Loucy (cell line): ENCODE results near the gene HEMGN.

Source experiments
- H2AFZ ChIP-seq: fragments of 200-600 bp; sonication (generic); 2 replicates; pipeline ENCODE4 v1.6.0; 2016; ENCODE audit warnings: antibody characterized with exemption, mild to moderate bottlenecking, low read length, moderate library complexity
- H3F3A ChIP-seq: fragments of 200-600 bp; 2 replicates; pipeline ENCODE4 v1.6.0; 2016; ENCODE audit warnings: antibody characterized with exemption, low read depth, mild to moderate bottlenecking
- H3K27me3 ChIP-seq: fragments of 200-600 bp; sonication (generic); 2 replicates; pipeline ENCODE4 v1.6.1; 2014; ENCODE audit warnings: low read length, mild to moderate bottlenecking; ENCODE audit not compliant: insufficient read depth, poor library complexity, severe bottlenecking
- H3K36me3 ChIP-seq: fragments of 200-600 bp; sonication (generic); 2 replicates; pipeline ENCODE4 v1.6.1; 2016; ENCODE audit warnings: low read length; ENCODE audit not compliant: insufficient read depth
- H3K4me1 ChIP-seq: fragments of 200-600 bp; sonication (generic); 2 replicates; pipeline ENCODE4 v1.5.1; 2014; ENCODE audit warnings: low read length, mild to moderate bottlenecking; ENCODE audit not compliant: insufficient read depth, poor library complexity, severe bottlenecking
- H3K4me2 ChIP-seq: fragments of 200-600 bp; sonication (generic); 2 replicates; pipeline ENCODE4 v1.6.0; 2014; ENCODE audit warnings: antibody characterized with exemption, low read length, low read depth, mild to moderate bottlenecking; ENCODE audit not compliant: poor library complexity, severe bottlenecking
- H3K4me3 ChIP-seq: fragments of 200-600 bp; sonication (generic); 2 replicates; pipeline ENCODE4 v1.5.1; 2014; ENCODE audit warnings: low read length, mild to moderate bottlenecking, mixed read lengths; ENCODE audit not compliant: poor library complexity, severe bottlenecking
- H3K79me2 ChIP-seq: fragments of 200-600 bp; sonication (generic); 2 replicates; pipeline ENCODE4 v1.6.1; 2014; ENCODE audit warnings: low read length; ENCODE audit not compliant: insufficient read depth
- H3K9ac ChIP-seq: fragments of 200-600 bp; sonication (generic); 2 replicates; pipeline ENCODE4 v1.6.0; 2014; ENCODE audit warnings: mild to moderate bottlenecking, low read depth, low read length, moderate library complexity; ENCODE audit not compliant: poor library complexity, severe bottlenecking
- H3K9me2 ChIP-seq: fragments of 200-600 bp; sonication (generic); replicated peaks from 2 replicates; pipeline ENCODE4 v1.6.1; 2016; ENCODE audit warnings: low read depth, low read length, mixed read lengths
- H3K9me3 ChIP-seq: fragments of 200-600 bp; sonication (generic); 2 replicates; pipeline ENCODE4 v1.6.1; 2014; ENCODE audit warnings: mild to moderate bottlenecking, antibody characterized with exemption, low read length, low read depth; ENCODE audit not compliant: insufficient read depth
- H4K20me1 ChIP-seq: fragments of 200-600 bp; sonication (generic); 2 replicates; pipeline ENCODE4 v1.6.0; 2014; ENCODE audit warnings: antibody characterized with exemption, low read length, mild to moderate bottlenecking; ENCODE audit not compliant: insufficient read depth, poor library complexity, severe bottlenecking
- EZH2phosphoT487 ChIP-seq: fragments of 200-600 bp; IDR thresholded peaks from 2 replicates; pipeline ENCODE4 v1.6.1; 2018; ENCODE audit warnings: antibody characterized with exemption, mild to moderate bottlenecking, moderate library complexity, borderline replicate concordance
- TF ChIP-seq, protein P1 (sequence below): fragments of 200-600 bp; sonication (generic); conservative IDR thresholded peaks from 2 replicates; pipeline ENCODE4 v1.5.1; 2014; ENCODE audit warnings: mild to moderate bottlenecking, antibody characterized with exemption, low read length

Gene HEMGN

DNA sequence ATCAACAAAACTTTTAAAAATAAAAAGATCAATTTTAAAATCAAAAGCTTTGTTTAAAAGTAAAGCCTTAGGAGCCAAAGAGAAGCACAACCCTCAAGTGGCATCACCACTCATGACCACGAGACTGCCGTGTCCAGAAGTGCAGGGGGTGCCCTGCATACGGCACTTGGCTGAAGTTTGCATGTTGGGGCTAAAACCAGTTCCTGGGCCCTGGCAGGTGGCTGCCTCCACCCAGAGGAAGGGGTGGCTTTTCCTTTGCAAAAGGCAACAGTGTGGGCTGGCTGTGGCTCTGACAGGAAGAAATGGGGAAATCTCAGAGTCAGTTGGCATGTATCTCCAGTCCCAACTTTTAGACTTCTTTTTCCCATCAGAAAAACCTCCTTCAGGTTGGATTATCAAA, 30.9 kb downstream of the HEMGN start:
- peaks cover 31% of the 10 kb centered on the region for H3K4me1 ChIP-seq
- H3F3A ChIP-seq: no peaks in the 10 kb centered on the region
- no peak overlapping the region for H2AFZ ChIP-seq
- H3K9me3 ChIP-seq: no peaks in the 10 kb centered on the region
- no peaks in the 10 kb centered on the region for H3K9me2 ChIP-seq
- H3K27me3 ChIP-seq: no peaks in the 10 kb centered on the region
- peaks cover 6% of the 10 kb centered on the region; the same call in 1 of the 2 replicates for H3K36me3 ChIP-seq
- no peak for TF ChIP-seq EZH2phosphoT487
- TF ChIP-seq, protein P1, sequence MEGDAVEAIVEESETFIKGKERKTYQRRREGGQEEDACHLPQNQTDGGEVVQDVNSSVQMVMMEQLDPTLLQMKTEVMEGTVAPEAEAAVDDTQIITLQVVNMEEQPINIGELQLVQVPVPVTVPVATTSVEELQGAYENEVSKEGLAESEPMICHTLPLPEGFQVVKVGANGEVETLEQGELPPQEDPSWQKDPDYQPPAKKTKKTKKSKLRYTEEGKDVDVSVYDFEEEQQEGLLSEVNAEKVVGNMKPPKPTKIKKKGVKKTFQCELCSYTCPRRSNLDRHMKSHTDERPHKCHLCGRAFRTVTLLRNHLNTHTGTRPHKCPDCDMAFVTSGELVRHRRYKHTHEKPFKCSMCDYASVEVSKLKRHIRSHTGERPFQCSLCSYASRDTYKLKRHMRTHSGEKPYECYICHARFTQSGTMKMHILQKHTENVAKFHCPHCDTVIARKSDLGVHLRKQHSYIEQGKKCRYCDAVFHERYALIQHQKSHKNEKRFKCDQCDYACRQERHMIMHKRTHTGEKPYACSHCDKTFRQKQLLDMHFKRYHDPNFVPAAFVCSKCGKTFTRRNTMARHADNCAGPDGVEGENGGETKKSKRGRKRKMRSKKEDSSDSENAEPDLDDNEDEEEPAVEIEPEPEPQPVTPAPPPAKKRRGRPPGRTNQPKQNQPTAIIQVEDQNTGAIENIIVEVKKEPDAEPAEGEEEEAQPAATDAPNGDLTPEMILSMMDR: no peak
- peak overlapping the region; percentile 39 for H3K4me2 ChIP-seq
- no peak overlapping the region for H3K4me3 ChIP-seq
- peak overlapping the region; percentile 28 for H3K9ac ChIP-seq
- peaks cover 4% of the 10 kb centered on the region; the same call in 1 of the 2 replicates for H3K79me2 ChIP-seq
- no peaks in the 10 kb centered on the region for H4K20me1 ChIP-seq

DNA sequence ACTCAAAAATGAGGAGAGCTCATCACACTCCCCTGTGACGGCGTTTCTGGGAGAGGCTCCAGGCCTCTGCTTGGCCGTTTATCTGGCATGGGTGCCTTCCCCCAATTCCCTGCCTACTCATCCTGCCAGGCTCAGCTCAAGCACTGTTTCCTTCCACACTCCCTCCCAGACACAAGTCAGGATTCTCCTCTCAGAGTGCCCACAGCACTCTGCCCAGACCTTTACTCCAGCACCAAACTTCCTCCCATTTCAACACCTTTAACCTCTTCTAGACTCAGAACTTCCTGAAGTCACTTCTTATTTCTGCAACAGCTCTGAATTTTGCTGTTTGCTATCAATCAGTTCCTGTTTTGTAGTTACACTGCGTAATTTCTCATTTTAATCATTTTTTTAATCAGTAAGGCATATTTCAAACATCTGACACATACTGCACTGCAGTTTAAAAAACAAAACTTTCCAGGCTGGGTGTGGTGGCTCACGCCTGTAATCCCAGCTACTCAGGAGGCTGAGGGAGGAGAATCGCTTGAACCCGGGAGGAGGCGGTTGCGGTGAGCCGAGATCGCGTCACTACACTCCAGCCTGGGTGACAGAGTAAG, 31.6 kb downstream of the HEMGN start:
- Histone ChIP-seq H4K20me1 (no peaks in the 10 kb centered on the region), H2AFZ (no peak overlapping the region), H3F3A (no peaks in the 10 kb centered on the region), H3K9me2 (no peaks in the 10 kb centered on the region), H3K36me3 (peaks cover 6% of the 10 kb centered on the region; the same call in 1 of the 2 replicates), H3K9ac (peak overlapping the region; percentile 16), H3K4me1 (peaks cover 31% of the 10 kb centered on the region), H3K9me3 (no peaks in the 10 kb centered on the region), H3K4me3 (no peak overlapping the region), H3K4me2 (peak overlapping the region; percentile 39), H3K27me3 (no peaks in the 10 kb centered on the region), H3K79me2 (peaks cover 4% of the 10 kb centered on the region; the same call in 1 of the 2 replicates)
- TF ChIP-seq, protein P1: no peak
- no peak for TF ChIP-seq EZH2phosphoT487

DNA sequence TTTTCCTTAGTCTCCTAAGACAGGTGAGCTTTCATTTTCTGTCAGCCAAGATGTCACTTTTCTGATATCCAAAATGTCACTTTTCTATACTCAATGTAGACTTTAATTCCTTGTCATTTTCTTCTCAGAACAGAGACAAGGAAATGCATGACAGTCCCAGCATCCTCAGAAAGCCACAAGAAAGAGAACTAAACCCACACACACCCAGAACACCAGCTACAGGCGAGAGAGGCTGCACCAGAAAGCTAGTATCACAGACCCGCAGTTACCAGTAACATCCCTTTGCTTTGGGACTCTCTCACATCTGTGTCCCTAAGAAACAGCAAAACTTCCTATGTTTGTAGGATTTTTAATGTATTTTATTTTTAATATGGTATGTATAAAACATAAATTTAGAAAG, 32.7 kb downstream of the HEMGN start:
- Histone ChIP-seq H3K36me3 (peaks cover 4% of the 10 kb centered on the region; the same call in 1 of the 2 replicates), H3K9ac (no peak overlapping the region), H4K20me1 (no peaks in the 10 kb centered on the region), H3K4me2 (peak overlapping the region; percentile 41), H2AFZ (no peak overlapping the region), H3K4me1 (peaks cover 31% of the 10 kb centered on the region), H3K9me3 (no peaks in the 10 kb centered on the region), H3K9me2 (no peaks in the 10 kb centered on the region), H3K79me2 (peaks cover 4% of the 10 kb centered on the region; the same call in 1 of the 2 replicates), H3F3A (no peaks in the 10 kb centered on the region), H3K4me3 (no peak overlapping the region), H3K27me3 (no peaks in the 10 kb centered on the region)
- TF ChIP-seq, protein P1: no peak
- no peak for TF ChIP-seq EZH2phosphoT487
